Stimulated activated CD8-positive, alpha-beta memory T cell treated with anti-CD3 and anti-CD28 coated beads, Interleukin-2, amount 100 ng/mL, for 1 hour (primary cell): ENCODE measurements around the gene CCDC91.
"Not testable (repeated sequence)": the region's sequence is repeated elsewhere in the genome, so short reads cannot be mapped to it uniquely, and the experiment has no call there.

Experiments used
- DNase-seq, 2 donors: peaks; one replicate each; pipeline ENCODE4 v3.0.0-alpha.2; 2020; ENCODE audit warnings: low read depth in 2 of 2

CCDC91 gene

DNA sequence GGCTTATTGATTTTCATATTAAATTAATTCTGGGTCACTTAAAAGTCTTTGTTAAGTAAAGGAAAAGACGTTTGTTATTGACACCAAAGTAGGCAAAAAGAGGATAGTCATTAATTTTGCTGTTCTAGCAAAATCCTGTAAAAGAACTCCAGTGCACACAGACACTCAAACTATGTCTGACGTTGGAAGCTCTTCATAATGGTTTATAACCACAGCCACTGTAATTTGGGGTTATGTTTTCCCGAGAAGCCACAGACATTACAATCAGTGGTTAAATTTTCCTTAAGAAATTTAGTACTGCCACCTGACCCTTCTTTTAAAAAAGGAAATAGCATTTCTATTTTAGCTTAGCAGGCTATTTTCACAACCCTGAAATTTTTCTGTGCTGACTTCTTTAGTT, 267.5 kb downstream of the CCDC91 start:
- no peak for DNase-seq

DNA sequence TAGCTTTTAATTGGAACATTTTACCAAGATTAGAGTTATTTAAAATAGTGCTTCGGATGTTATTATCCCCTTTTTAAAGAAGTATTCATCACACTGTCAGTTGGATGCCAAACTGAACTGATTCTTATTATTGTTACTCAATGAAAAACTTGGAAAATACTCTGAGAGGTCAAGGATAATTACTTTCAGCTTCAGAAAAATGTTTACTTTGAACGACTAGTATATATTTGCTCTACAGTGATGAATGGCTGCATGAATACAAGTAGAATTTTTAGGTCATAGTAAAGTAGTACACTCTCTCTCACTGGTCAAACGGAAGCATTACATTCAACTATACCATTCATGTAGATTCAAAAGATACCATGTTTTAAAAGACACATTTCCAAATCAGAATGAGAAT, 269.2 kb downstream of the CCDC91 start:
- DNase-seq, result no peak

DNA sequence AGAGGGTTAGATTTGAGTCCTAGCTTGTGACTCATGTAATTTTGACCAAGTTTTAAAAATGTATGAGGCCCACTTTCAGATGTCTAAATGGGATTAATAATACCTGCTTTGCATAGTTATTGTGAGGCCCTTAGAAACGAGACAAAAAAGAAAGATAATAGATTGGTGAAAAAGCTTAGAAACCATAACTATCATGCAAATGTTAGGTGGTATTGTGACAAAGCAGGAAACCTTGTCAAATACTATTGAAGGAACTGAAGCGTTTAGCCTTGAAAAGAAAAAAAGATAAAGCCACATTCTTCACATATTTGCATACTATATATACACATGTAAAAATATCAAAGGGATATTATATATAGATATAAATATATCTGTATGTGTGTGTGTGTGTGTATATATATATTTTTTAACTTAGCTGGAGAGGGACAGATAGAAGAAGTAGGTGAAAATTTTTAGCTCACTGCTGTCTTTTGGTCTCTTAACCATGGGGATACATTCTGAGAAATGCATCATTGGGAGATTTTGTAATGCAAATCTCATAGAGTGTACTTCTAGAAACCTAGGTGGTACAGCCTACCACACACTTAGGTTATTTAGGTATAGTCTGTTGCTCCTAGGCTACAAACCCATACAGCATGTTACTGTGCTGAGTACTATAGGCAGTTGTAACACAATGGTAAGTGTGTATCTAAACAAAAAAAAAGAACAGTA, 270.3 kb downstream of the CCDC91 start:
- DNase-seq, result no peak

DNA sequence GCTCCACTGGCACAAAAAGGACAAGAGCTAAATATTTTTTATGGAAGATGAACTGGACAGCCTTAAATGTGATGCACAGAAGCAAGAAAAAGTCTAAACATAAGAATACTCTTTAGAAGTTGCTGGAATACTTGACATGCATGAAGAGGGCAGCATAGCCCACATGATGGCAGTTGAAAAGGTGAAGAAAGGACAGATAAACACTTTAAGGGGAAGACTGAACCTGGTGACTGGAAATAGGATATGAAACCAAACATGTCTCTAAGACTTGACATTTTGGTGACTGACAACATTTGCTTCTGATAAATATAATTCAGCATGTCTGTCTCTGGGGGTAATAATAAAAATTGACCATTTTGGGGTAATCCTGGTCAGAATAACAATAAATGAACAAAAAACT, 273.1 kb downstream of the CCDC91 start:
- no peak for DNase-seq

DNA sequence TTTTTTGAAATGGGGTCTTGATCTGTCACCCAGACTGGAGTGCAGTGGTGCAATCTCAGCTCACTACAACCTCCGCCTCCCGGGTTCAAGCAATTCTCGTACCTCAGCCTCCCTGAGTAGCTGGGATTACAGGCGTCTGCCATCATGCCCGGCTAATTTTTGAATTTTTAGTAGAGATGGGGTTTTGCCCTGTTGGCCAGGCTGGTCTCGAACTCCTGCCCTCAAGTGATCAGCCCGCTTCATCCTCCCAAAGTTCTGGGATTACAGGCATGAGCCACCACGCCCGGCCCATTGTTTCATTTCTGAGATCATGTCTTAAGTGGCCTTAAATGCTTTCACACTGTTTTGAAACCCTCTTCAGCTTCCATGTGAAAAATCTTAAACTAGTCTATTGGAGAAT, 281.5 kb downstream of the CCDC91 start:
- DNase-seq, result not testable (repeated sequence)

DNA sequence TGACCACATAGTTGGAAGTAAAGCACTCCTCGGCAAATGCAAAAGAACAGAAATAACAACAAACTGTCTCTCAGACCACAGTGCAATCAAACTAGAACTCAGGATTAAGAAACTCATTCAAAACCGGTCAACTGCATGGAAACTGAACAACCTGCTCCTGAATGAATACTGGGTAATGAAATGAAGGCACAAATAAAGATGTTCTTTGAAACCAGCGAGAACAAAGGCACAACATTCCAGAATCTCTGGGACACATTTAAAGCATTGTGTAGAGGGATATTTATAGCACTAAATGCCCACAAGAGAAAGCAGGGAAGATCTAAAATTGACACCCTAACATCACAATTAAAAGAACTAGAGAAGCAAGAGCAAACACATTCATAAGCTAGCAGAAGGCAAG, 285.9 kb downstream of the CCDC91 start:
- DNase-seq, result not testable (repeated sequence)

DNA sequence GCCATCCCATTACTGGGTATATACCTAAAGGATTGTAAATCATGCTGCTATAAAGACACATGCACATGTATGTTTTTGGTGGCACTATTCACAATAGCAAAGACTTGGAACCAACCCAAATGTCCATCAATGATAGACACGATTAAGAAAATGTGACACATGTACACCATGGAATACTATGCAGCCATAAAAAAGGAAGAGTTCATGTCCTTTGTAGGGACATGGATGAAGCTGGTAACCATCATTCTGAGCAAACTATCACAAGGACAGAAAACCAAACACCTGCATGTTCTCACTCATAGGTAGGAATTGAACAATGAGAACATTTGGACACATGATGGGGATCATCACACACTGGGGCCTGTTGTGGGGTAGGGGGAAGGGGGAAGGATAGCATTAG, 288.8 kb downstream of the CCDC91 start:
- not testable (repeated sequence) for DNase-seq

DNA sequence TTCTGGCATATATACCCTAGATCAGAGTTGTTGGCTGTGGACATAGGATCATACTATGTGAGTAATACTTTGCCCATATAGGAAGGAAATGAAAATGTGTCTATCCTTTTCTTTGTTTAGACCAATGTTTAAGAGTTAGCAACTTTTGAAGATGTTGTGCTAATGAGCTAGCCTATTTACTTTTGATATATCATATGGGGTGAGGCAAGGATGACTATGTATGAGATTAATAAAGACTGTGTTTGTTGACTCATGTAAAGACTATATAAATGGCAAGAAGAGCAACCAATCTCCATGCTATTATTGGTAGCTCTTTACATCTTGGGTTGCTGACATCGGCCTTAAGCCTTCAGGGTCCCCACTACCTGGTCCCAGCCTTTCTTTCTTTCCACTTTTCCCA, 289.4 kb downstream of the CCDC91 start:
- no peak for DNase-seq

DNA sequence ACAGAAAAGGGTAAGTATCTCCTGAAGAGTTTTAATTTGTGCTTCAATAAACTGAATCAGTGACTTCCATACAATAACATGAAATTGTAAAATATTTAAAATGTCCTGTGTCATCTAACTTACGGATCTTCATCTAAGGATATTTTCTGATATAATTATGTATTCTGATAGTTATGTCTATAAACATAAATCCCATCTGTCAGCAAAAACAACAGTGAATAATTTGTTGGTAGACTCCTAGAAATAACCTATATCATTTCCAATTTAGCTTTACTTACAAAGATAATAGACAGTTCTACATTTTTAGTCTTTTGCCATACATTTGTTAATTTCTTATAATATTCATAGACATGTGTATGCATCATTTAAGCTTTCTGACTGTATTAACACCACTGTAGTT, 293.9 kb downstream of the CCDC91 start:
- no peak for DNase-seq

DNA sequence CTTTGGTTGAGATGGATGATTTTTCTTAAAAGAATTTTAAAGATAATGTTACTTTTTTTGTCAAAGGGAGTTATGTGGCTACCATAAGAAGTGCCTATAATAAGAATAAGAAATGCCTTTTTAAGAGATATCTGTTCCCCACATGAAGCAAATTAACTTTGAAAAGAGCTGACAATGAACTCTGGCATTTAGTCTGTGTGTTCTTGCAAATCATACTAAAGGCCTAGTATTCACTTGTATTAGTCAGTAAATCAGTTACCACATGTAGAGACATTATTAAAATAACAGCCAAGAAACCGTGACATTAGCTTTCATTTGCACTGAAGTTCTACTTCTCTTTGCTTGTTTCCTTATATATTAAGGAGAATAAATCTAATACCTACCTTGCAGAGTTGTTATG, 296.3 kb downstream of the CCDC91 start:
- no peak for DNase-seq

DNA sequence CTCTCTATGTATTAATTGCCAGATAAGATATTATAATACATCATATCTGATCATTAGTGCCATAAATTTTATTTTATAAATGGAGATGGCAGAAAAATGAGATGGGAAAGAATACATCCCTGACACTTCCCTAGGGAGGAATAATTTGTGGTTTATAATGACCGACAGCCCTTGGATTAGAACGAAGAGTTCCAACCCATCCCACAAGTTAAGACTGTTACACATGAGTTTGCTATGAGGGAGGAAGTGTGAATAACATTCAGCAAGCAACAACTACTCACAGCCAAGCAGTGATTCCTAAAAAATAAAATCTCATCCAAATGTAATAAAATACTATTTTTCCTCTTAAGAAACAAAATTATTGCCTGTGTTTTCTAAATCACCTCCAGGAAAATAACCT, 299.0 kb downstream of the CCDC91 start:
- no peak for DNase-seq

DNA sequence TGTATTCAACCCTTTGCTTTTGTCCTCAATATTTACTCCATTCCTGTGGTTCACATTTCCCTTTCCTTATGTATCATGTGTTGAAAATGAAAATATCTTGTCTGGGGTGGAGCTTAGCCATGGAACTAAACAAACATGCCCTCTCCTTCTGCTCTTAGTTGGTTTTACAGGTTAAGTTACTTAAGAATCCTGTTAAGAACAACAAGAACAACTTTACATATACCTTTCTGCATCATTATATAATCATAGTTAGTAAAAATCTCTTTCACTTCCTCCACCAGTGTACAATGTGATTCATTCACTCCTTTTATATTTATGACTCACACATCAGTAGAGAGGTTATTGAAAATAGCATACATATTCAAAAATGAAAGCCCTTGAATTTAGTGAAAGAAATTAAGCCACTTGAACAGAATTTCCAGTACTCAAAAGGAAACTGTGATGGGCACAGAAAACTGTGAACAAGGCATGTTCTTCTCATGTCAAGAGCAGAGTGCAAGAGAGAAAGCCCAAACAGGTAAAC, 307.7 kb downstream of the CCDC91 start:
- DNase-seq, result no peak

DNA sequence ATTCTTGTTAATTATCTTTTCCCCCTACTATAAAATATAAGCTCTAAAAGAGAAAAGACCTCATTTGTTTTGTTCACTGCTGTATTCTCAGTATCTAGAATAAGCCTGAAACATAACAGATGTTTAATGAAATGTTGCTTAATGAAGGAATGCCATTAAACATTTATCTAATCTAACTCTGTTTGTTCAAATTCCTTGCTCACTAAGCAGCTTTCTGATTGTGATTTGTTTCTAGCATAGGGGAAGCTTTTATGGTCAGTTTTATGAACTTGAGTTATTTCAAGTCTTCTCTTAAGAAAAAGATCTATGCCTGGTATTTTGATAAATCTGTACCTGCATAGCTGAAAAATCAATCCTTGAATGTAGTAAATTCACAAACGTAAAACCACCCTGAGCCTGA, 308.6 kb downstream of the CCDC91 start:
- no peak for DNase-seq

DNA sequence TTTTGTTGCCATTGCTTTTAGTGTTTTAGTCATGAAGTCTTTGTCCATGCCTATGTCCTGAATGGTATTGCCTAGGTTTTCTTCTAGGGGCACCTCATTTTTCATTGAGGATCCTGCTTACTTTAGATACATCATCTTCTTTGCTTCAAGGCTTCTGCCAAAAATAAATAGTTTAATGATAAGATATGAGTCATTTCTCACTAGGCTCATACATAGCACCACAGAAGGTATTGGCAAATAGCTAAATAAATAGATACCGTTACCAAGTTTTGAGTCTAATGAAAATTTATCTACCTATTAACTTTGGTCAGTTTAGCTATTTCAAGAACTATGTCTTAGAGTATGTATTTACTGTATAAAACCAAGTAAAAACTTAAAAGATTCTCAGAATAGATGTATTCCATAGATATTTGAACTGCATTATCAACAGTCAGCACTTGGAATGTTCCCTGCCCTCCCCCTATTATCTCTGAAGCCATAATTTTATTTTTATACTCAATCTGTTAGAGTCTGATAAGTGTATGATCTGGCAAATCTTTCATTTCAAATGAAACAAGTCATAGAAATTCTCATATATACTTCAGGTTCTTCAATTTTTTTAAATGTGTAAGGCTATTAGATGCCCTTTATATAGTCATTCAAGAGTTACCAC, 310.2 kb downstream of the CCDC91 start:
- DNase-seq, result no peak

DNA sequence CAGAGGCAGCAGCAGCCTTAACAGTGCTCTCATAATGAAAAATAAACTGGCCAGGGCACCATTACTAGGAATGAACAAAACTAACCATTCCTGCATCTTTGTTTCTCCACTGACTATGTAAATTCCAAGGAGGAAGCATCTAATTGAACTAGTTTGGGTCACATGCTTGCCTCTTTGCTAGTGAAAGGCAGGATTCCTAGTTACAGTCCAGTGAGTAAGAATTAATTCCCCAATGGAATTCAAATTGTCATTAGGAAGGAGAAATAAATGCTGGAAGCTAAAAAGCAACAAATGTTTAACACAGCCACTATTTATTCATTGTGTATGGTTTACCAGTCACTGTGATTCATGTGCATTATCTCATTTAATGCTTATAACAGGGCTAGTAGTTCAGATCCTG, 316.0 kb downstream of the CCDC91 start:
- DNase-seq, result no peak

DNA sequence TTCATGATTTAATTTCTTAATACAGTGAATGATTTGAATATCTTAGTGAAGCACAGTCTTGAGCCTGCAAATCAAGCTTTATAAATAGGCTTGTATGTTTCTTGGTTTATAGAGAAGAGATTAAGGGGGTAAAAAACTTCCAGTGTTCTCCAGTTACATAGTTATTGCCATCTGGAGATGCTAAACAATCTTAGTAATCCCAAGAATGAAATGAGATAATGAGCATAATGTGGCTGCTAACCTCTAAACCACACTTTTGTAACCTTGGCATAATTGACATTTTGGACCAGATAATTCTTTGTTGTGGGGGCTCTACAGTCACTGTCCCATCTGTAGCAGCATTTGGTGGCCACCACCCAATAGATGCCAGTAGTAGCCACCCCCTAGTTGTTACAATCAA, 316.8 kb downstream of the CCDC91 start:
- DNase-seq, result no peak

DNA sequence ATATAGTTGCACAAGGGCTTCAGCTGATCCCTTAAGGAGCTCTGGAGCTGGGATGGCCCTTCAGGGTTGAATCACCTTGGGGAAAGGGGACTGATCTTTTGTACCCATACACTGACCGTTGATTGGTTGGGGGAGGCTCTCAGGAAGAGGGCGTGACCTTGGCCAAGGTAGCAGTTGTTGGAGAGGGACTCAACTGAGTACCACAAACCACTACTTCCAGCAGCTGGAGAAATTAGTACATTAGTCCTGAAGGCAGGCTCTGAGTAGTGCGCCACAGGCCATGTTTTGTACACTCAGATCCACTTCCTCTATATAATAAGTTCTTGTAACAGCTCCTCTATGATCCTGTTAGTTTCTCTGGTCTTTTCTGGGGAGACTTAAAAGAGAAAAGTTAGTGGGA, 317.6 kb downstream of the CCDC91 start:
- DNase-seq, result no peak

DNA sequence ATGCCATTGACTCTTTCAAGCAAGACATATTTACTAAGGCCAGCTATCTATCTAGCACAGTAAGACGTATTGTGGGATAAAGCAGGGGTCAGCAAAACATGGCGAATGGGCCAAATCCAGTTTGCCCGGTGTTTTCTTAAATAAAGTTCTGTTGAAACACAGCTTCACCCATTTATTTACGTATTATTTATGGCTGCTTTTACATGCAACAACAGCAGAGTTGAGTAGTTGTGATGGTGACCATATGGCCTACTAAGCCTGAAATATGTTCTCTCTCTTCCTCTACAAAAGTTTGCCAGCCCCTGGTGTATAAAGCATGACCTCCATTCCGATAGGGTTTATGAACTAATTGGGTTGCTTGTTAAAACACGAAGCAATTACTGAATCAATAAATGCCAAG, 322.1 kb downstream of the CCDC91 start:
- DNase-seq, result no peak

DNA sequence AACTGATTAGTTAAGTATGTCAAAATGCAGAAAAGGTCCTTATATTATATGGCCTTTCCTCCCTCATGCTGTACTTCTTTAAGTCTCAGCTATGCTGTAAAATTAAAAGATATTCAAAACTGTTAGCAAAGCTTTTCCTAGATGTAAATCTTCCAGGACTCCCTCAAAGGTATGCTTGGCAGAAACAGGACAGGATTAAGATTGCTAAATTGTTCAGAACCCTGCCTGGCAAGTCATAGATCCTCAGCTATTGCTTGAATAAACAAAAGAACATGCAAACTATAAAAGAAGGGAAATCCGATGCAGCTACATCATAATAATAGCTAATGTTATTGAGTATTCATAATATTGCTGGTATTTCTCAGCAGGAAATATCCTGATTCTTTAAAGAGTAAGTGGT, 322.6 kb downstream of the CCDC91 start:
- DNase-seq, result no peak

DNA sequence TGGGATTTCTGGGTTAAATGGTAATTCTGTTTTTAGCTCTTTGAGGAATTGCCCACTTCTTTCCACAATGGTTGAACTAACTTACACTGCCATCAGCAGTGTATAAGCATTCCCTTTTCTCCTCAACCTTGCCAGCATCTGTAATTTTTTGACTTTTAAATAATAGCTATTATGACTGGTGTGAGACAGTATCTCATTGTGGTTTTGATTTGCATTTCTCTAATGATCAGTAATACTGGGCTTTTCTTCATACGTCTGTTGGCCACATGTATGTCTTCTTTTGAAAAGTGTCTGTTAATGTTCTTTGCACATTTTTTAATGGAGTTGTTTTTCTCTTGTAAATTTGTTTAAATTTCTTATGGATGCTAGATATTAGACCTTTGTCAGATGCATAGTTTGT, 323.7 kb downstream of the CCDC91 start:
- no peak for DNase-seq

DNA sequence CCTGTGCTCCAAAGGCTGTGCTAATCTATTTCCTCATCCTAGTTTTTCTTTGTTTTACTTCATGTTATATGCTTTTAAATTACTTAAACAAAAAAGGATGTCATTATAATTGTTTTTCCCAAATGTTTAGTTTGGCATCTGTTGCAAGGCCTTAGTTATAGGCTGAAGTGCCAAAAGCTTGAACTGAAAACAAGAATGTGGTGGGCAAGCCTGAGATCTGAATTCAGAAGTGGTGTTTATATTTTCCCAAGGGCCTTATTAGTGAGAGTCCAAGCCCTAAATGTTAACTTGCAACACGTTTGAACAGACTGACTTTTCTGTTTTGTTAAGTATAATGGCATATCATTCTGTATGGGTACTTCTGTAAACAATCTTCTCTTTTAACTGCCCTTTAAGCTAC, 326.8 kb downstream of the CCDC91 start:
- no peak for DNase-seq

DNA sequence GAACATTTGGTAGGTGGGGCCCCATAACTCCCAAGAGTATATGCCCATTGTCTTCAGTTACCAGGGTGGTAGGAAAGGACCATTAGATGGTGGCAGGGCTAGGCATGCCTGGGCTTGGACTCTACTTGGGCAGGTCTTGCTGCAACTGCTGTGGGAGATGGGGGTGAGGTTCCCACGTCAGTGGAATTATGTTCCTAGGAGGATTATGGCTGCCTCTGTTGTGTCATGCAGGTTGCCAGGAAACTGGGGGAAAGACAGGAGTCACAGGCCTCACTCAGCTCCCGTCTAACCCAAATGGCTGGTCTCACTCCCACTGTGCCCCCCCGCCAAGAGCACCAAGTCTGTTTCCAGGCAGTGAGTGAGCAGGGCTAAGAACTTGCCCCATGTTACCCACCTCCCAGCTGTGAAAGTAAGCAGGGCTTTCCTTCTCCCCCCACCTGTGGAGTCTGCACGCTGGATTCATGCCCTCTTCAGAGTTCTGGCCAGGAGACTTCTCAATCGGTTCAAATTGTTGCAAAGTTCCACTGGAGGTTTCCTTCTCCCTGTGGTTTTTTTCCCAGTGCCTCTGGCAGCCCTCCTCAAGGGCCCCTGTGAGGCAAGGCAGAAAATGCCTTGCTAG, 337.5 kb downstream of the CCDC91 start:
- no peak for DNase-seq

DNA sequence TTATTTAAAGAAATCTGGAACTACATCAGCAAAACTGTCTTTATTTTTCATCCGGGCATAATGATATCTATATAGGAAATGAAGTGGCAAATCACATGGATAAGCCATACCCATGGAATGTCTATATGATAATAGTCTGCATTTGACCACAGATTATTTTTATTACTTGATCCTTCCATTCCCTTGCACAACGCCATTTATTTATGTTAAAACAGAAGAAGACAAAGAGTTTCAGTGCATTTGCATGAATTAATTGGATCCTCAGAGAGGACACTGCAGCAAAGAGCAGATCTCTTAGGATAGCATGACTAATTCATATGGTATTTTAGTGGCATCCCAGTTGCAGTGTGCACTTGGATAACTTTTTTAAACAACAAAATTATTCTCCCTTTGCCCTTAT, 345.0 kb downstream of the CCDC91 start:
- no peak for DNase-seq
